Lung microvascular endothelial cell (primary cell): ENCODE data around the gene BRMS1. TPM values are rescaled to one million over a fixed set of nuclear protein-coding genes. Genes with fewer than 3 reads are reported as not detected.

Source experiments
- total RNA-seq: library from RNA; depleted of rRNA; stranded (reverse); fragments of >200 nt; gene quantifications from 2 replicates; pipeline ENCODE4 v1.2.1, GENCODE V29; 2014

The BRMS1 gene
- total RNA-seq, 1 donor from 2014 or later: 54.6 TPM

Other genes starting within 250 kb of the BRMS1 start
- 7.3 and 8.7 TPM in 2 replicates for gene KLC2, start 87.4 kb downstream of the BRMS1 start, total RNA-seq
- 64.1 and 70.8 TPM in 2 replicates for gene RAB1B, start 76.5 kb downstream of the BRMS1 start, total RNA-seq
- under 0.01 TPM in 1 of 2 replicates, not detected in the other for gene CNIH2, start 66.9 kb downstream of the BRMS1 start, total RNA-seq
- gene YIF1A, start 56.0 kb downstream of the BRMS1 start, total RNA-seq: 95.9 and 136 TPM in 2 replicates
- gene TMEM151A, start 53.2 kb downstream of the BRMS1 start, total RNA-seq: under 0.01 TPM in 1 of 2 replicates, not detected in the other
- gene CD248, start 28.1 kb downstream of the BRMS1 start, total RNA-seq: under 0.01 TPM in 2 replicates
- gene RIN1, start 8.7 kb downstream of the BRMS1 start, total RNA-seq: 2.8 and 3.5 TPM in 2 replicates
- 16.1 and 19.8 TPM in 2 replicates for gene B4GAT1, start 2.5 kb upstream of the BRMS1 start, total RNA-seq
- gene SLC29A2, start 26.7 kb upstream of the BRMS1 start, total RNA-seq: 0.22 and 0.79 TPM in 2 replicates
- not detected in 2 replicates for gene NPAS4, start 75.9 kb upstream of the BRMS1 start, total RNA-seq
- gene MRPL11, start 93.7 kb upstream of the BRMS1 start, total RNA-seq: 30.9 and 31.9 TPM in 2 replicates
- 3.3 and 4.4 TPM in 2 replicates for gene PELI3, start 121.8 kb upstream of the BRMS1 start, total RNA-seq
- 46.4 and 48.4 TPM in 2 replicates for gene DPP3, start 135.3 kb upstream of the BRMS1 start, total RNA-seq
- gene BBS1, start 165.5 kb upstream of the BRMS1 start, total RNA-seq: 12.1 and 12.9 TPM in 2 replicates
- gene ZDHHC24, start 200.9 kb upstream of the BRMS1 start, total RNA-seq: 12.0 and 20.8 TPM in 2 replicates
- gene ACTN3, start 201.8 kb upstream of the BRMS1 start, total RNA-seq: under 0.01 TPM in 1 of 2 replicates, not detected in the other
- 18.5 and 49.6 TPM in 2 replicates for gene CTSF, start 223.5 kb upstream of the BRMS1 start, total RNA-seq
- gene CCDC87, start 248.0 kb upstream of the BRMS1 start, total RNA-seq: under 0.01 and 0.20 TPM in 2 replicates
- 21.2 and 25.5 TPM in 2 replicates for gene CCS, start 248.1 kb upstream of the BRMS1 start, total RNA-seq